CD4-positive, alpha-beta T cell treated with Interferon alpha-2 for 1 hour (primary cell): ENCODE measurements around the gene POLR2H.

Source experiments
- DNase-seq, 2 donors: peaks; one replicate each; pipeline ENCODE4 v3.0.0-alpha.2; 2020 to 2022

POLR2H gene

DNA sequence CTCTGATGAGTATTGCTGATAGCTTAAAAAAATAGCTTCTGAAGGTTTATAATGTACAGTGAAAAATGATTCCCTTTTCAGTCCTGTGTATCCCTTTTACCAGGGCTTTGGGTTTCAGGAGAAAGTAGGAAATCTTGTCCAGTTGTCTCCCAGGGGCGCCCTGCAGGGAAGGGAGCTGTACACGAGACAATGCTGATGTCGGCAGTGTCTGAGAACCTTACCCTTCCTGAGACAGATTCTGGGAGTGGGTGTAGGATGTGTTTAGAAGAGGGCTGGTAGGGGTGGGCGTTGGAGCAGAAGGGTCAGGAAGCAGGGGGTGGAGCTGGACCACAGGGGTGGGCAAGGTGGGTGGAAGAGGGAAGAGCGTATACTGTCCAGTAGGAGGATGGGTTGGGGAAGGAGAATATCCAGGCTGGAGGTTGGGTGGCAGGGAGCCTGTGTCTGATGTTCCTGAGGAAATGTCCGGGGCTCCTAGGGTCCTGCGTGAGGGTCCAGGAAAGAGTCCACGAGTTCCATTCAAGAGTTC is 10.8 kb downstream of the POLR2H start:
- DNase-seq, result no peak

DNA sequence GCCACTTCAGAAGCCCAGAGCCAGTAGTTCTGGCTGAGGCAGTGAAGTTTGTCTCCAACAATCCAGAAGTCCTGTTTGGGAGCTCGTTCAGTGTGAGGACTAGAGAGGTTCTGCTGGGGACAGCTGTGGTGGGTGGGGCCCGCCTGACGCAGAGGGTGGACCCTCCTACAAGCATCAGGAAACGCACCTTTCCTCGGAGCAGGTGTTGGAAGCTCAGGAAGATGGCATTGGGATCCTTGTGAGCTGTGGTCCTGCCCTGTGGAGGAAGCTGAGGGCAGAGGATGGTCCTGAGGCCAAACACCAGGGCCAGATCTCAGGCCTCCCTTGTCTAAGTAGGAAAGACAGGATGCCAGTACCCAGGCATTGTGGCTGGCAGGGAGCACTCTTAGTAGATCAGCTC is 11.4 kb downstream of the POLR2H start:
- no peak for DNase-seq

DNA sequence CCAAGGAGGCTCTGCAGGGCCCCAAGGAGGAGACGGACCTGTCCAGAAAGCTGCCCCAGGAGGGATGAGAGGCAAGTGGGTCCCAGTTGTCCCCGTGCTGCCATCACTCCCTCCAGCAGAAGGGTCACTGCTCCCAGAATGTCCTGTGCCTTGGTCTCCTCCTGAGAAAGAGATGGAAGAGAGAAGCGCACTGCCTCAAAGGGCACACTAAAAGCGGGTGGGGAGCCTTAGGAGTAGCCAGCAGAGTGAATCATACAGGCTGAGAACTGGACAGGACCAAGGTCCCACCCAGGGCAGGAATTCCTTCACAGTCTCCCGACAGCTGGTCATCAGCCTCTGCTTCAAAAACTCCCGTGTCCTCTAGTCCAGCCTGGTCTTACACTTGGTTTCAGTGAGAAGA is 11.9 kb downstream of the POLR2H start:
- DNase-seq, result no peak

DNA sequence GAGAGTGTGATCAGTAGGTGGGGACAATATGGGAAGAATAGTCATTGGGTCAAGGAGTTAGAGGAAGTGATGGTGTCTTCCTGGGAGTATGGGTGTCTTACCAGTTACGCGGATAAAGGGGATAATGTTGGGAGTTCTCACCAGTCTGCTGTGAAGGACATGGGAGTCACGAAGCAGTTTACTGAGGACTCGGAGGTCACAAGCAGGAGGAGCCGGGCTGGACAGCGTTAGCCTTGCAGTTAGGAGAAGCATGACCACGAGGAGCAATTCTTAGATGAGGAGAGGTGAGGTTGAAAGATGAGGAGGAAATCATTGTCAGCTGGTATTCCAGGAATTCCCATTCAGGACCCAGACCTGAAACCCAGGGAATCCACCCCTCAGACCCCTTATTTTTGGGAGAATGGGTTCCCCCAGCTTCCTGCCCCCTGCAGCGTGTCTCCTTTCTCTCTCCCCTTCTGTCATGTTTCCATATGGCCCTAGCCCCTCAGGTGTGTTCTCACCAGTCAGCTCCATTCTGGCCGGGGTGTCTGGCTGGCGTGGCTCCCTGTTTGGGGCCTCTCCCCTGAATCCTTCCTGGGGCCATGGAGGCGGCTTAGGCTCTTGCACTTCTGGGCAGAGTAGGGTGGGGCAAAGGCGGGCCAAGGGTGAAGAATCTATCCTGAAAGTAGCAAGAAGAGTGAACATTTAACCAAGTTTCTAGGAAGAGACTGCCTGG is 14.4 kb downstream of the POLR2H start:
- no peak for DNase-seq

DNA sequence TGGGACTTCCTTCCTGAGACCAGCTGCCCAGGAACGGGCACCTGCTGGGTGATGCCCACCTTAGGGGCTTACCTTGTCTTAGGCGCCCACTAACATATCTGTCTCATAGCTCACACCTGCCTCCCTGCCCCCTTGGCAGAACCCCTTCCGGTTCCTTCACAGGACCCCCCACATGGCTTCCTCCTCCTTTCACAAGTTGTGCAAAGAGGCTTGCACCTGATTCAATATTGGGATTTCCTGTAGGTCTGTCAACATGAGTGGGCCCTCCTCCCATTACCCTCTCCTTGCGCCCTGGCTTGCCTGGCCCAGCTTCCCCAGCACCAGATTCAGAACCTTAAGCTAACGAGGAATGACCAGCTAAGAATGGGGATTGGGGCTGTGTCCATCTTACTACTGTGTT is 15.9 kb downstream of the POLR2H start:
- no peak for DNase-seq

DNA sequence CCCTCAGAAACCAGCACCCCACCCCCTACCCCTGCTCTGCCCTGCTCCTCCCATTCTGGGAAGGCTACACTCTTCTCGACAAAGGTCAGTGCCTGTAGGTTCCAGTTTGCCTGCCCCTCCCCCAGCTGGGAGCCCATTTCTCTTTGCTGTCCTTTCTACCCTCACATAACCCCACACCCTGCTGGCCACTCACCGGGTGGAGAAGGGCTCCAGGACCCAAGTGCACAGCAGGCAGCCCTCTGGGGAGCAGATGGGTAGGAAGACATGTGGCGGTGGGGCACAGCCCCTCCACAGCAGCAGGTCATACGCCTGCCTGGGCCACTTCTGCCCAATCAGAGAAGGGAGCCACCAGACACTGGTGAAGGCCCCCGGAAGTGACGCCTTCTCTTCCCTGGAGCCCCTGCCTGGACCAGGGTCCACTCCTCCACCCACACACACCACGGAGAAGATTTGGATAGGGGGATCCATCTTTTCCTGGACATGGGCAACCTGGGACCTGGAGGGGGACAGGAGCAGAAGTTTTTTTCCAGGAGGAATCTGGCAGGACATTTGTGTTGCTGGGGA is 16.5 kb downstream of the POLR2H start, which contains the start of gene THPO:
TSS of gene THPO (minus strand) at position 326 of the 564 bp plus-strand sequence. CDS start 1,948 bp downstream, outside the sequence.
- DNase-seq, result no peak

DNA sequence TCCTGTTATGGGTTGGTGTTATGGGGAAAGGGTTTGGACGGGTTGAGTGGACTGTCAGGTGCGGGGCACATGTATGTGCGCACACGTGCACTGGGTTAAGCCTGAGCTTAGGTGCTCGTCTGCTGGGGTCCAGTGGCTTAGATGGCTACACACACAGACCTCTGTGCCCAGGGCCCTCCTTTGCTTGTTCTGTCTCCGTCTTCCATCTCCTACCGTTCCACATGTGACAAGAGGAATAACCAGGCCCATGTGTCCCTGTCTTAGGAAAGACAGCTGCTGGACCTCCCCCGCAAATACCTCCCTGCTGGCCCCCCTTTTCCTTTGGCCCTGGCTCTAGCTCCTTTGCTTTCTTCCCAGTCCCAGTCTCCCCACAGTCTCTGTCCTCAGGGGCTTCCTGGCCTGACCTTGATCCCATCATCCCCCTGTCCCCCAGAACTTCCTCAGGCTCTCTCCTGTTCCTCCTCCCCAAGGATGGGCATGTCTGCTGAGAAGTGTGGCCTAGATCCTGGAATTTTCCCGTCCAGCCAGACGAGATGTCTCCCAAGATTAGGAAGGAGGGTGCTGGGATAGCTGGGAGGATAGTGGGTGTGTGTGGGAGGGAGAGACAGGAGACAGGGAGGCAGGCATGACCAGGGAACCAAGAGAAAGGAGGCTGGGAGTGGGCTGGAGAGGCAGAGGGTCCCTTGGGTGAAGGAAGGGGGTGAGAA is 17.3 kb downstream of the POLR2H start:
- no peak for DNase-seq

DNA sequence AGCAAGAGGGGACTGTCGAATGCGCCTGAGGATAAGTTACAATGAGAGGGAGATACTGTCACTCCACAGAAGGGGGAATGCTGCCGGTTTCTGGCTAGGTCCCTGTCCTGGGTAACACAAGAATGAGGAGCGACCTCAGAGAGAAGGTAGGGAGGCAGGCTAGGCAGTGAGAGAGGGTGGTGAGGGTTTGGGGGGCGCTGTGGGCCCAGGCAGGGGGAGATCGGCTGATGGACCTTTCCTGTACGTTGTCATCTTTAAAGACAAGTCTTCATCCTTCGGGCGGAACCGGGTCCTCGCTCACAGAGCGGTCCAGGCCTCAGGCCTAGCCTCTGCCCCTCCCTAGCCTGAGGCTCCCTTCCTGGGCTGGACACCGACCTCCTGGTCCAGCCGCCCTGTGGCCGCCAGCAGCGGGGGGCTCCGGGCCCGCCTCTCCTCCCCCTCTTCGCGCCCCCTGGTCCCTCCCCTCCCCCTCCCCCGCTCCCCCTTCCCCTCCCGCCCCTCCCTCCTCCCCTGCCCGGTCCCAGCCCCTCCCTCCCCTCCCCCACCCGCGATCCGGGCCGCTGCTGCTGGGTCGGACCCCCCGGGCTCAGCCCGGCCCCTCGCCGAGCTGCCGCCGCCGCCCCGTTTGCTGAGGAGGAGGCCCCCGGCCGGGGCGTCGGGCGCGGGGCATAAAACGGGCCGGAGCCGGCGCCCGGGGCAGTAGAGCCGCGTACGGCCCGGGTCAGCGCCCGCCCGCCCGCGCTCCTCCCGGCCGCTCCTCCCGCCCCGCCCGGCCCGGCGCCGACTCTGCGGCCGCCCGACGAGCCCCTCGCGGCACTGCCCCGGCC is 18.1 kb downstream of the POLR2H start, which contains the start of gene CHRD:
TSS of gene CHRD (plus strand) at position 697 of the 827 bp plus-strand sequence. CDS start 265 bp downstream, outside the sequence.
- DNase-seq, result no peak

DNA sequence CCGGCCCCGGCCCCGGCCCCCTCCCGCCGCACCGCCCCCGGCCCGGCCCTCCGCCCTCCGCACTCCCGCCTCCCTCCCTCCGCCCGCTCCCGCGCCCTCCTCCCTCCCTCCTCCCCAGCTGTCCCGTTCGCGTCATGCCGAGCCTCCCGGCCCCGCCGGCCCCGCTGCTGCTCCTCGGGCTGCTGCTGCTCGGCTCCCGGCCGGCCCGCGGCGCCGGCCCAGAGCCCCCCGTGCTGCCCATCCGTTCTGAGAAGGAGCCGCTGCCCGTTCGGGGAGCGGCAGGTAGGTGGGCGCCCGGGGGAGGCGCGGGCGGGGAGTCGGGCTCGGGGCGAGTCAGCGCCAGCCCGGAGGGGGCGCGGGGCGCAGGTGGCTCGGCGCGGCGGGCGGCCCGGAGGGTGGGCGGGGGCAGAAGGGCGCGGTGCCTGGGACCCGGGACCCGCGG is 18.7 kb downstream of the POLR2H start:
- DNase-seq, result peak in 1 of 2 donors; percentile 25

DNA sequence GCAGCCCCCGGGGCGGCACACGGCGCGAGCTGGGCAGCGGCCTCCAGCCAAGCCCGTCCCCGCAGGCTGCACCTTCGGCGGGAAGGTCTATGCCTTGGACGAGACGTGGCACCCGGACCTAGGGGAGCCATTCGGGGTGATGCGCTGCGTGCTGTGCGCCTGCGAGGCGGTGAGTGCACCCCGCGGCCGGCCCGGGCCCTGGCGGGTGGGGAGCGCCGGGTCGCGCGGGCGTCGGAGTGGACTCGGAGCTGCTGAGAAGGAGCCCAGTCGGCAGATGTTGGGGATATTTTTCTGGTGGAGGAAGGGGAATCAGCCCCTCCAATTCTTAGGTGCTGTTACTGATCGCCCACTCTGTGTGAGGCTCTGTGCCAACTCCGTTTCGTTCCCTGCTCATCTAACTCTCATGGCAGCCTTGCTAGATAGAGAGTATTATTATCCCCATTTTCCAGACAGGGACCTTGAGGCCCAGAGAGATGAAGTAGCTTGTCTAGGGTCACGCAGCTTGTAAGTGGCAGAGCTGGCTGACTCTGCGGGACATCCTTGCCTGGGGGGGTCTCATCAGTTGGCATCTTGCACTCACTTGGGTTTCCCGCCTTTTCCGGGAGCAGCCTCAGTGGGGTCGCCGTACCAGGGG is 19.2 kb downstream of the POLR2H start:
- DNase-seq, result peak in 1 of 2 donors; percentile 17

DNA sequence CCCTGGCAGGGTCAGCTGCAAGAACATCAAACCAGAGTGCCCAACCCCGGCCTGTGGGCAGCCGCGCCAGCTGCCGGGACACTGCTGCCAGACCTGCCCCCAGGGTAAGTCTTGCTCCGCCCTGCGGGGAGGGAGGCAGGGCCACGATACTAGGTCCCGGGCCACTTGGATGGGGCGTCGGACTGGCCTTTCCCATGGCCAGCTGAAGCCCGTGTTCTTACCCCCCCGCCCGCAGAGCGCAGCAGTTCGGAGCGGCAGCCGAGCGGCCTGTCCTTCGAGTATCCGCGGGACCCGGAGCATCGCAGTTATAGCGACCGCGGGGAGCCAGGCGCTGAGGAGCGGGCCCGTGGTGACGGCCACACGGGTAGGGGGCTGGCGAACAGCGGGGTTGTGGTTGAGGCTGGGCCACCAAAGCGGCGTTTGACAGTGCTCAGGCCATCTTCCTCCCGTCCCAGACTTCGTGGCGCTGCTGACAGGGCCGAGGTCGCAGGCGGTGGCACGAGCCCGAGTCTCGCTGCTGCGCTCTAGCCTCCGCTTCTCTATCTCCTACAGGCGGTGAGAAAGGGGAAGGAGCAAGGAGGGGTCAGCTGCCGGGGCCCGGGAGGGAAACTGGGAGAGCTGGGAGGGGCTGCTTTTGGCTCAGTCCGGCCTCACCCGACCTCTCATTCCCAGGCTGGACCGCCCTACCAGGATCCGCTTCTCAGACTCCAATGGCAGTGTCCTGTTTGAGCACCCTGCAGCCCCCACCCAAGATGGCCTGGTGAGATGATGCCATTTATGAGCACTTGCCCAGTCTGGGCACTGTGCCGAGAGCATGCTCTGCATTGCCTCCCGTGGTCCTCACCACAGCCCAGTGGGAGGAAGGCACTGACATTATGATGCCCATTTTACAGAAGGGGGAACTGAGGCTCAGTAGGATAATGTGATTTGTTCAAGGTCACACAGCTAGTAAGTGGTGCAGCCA is 20.0 kb downstream of the POLR2H start:
- DNase-seq, result no peak

DNA sequence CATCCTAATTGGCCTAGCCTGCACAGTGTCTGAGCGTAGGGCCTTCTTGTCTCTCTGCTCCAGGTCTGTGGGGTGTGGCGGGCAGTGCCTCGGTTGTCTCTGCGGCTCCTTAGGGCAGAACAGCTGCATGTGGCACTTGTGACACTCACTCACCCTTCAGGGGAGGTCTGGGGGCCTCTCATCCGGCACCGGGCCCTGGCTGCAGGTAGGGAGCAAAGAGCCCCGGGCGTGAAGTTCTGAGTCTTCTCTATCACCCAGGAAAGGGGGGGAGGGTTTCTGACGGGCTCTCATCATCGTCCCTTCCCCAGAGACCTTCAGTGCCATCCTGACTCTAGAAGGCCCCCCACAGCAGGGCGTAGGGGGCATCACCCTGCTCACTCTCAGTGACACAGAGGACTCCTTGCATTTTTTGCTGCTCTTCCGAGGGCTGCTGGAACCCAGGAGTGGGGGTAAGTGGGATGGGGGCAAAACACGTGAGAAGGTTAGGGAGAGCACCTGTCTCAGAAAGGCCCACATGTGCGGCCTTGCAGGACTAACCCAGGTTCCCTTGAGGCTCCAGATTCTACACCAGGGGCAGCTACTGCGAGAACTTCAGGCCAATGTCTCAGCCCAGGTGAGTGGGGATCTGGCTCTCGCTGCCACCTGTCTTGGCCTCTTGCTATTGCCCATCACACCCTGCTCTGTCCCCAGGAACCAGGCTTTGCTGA is 21.0 kb downstream of the POLR2H start:
- no peak for DNase-seq

DNA sequence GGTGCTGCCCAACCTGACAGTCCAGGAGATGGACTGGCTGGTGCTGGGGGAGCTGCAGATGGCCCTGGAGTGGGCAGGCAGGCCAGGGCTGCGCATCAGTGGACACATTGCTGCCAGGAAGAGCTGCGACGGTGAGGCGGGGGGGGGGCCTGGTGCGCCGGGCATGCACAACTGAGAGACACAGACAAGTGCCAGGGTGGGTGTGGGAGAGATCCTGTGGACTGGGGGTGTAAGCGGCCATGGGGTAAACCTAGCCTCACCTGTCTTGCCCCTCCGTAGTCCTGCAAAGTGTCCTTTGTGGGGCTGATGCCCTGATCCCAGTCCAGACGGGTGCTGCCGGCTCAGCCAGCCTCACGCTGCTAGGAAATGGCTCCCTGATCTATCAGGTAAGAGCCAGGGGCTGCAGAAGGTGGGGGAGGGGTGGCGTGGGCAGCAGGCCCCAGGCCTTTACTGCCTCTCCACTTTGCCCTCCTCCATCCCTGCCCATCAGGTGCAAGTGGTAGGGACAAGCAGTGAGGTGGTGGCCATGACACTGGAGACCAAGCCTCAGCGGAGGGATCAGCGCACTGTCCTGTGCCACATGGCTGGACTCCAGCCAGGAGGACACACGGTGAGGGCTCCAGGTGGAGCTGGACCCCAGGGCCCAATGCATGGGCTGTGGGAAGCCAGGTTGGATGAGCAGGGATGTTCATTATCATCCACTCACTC is 21.7 kb downstream of the POLR2H start:
- no peak for DNase-seq

DNA sequence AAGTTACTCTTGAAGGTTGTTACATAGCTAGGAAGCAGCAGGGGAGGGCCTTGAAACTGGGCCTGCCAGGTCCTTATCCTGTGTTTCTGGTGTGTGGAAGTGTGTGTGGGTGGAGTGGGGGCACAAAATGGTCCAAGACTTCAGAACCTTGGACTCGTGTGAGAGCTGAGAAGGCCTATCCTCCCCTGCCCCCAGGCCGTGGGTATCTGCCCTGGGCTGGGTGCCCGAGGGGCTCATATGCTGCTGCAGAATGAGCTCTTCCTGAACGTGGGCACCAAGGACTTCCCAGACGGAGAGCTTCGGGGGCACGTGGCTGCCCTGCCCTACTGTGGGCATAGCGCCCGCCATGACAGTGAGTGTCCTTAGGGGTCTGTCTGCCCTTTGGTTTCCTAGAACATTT is 22.8 kb downstream of the POLR2H start:
- DNase-seq, result no peak

DNA sequence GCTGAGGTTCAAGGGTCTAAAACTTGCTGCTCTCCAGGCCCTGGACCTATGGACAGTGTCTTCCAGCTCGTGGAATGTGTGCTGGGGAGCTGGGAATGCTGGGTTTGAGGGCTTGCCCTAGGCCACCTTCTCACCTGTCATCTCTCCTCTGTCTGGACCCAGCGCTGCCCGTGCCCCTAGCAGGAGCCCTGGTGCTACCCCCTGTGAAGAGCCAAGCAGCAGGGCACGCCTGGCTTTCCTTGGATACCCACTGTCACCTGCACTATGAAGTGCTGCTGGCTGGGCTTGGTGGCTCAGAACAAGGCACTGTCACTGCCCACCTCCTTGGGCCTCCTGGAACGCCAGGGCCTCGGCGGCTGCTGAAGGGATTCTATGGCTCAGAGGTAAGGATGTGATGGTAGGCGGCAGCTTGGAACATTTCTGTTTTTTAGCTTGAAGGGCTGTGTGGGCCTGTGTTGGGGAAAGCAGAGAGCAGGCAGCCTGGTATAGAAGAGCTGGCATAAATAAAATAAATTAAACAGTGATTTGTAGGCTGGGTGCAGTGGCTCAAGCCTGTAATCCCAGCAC is 23.4 kb downstream of the POLR2H start:
- no peak for DNase-seq

DNA sequence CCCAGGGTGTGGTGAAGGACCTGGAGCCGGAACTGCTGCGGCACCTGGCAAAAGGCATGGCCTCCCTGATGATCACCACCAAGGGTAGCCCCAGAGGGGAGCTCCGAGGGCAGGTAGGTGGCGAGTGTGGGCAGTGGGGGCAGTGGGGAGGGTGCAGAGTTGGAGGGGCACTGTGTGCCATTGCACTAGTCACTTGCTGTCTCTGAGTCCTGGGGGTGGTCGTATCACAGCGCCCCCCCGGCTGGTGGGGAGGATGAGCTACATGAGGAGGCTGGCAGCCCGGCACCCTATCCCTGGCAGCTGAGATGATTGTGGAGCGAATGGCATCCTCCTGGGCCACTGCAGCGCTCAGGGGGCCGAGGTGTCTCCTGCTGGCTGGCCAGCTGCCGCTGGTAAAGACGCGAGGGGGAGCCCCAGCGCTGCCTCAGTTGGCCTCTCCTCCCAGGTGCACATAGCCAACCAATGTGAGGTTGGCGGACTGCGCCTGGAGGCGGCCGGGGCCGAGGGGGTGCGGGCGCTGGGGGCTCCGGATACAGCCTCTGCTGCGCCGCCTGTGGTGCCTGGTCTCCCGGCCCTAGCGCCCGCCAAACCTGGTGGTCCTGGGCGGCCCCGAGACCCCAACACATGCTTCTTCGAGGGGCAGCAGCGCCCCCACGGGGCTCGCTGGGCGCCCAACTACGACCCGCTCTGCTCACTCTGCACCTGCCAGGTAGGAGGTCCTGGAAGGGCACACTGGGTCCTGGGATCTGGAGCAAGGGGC is 24.7 kb downstream of the POLR2H start:
- DNase-seq, result no peak

DNA sequence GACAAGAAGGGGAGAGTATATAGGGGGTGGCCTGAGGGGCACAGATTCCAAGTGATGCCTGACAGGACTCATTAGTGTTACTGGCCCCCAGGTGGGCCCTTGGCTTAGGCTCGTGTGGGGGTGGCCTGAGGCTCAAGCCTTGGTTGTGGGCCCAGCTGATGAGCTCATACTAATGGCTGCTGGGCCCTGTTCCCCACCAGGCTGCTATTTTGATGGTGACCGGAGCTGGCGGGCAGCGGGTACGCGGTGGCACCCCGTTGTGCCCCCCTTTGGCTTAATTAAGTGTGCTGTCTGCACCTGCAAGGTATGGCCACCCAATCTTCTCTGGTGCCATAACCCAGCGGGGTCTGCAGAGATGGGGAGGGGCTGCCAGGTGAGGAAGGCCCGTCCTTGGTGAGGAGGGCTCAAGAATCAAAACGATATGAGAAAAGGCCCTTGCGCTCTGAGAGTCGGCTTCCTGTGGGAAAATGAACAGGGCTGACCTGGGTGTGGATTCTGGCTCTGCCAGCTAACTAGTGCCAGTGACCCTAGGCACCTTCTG is 25.7 kb downstream of the POLR2H start:
- no peak for DNase-seq
